ENCODE data around the gene CIROP. TPM values are rescaled to one million over a fixed set of nuclear protein-coding genes. Genes with fewer than 3 reads are reported as not detected.

Gene CIROP
- polyA plus RNA-seq (2012; ENCODE audit: insufficient read length, low read depth), result 0.14 TPM

- TF ChIP-seq SIN3A (IDR thresholded peaks at IDR 0.05; ENCODE audit: borderline replicate concordance, insufficient read depth, low read length) (no peak), TAF1 (IDR thresholded peaks at IDR 0.05; ENCODE audit: borderline replicate concordance, insufficient read depth, low read length) (no peak), REST (IDR thresholded peaks at IDR 0.05; ENCODE audit: insufficient read depth in 1 of 2, low read depth in 2 of 2, low read length in 2 of 2) (no peak), FOXP2 (optimal IDR thresholded peaks at IDR 0.05; ENCODE audit: borderline replicate concordance, extremely low read depth, extremely low read length, insufficient read depth) (no peak), POLR2AphosphoS5 (IDR thresholded peaks at IDR 0.05; ENCODE audit: low read depth, low read length) (no peak)
These were observed at the start of gene CIROP for GRCh38 chr14:23104591-23105347. TSS of gene CIROP (minus strand) at chr14:23104989. CDS start at chr14:23104920, 69 bp downstream.

- TF ChIP-seq FOXP2 (optimal IDR thresholded peaks at IDR 0.05; ENCODE audit: borderline replicate concordance, extremely low read depth, extremely low read length, insufficient read depth) (no peak), REST (IDR thresholded peaks at IDR 0.05; ENCODE audit: insufficient read depth in 1 of 2, low read depth in 2 of 2, low read length in 2 of 2) (no peak), SIN3A (IDR thresholded peaks at IDR 0.05; ENCODE audit: borderline replicate concordance, insufficient read depth, low read length) (no peak), POLR2AphosphoS5 (IDR thresholded peaks at IDR 0.05; ENCODE audit: low read depth, low read length) (no peak), TAF1 (IDR thresholded peaks at IDR 0.05; ENCODE audit: borderline replicate concordance, insufficient read depth, low read length) (no peak)
These were observed 49.3 kb upstream of the CIROP start for GRCh38 chr14:23153851-23154796.

GRCh38 chr14:23151342-23151741 lies 46.6 kb upstream of the CIROP start:
- no peak for TF ChIP-seq REST (IDR thresholded peaks at IDR 0.05; ENCODE audit: insufficient read depth in 1 of 2, low read depth in 2 of 2, low read length in 2 of 2)
- TF ChIP-seq FOXP2 (optimal IDR thresholded peaks at IDR 0.05; ENCODE audit: borderline replicate concordance, extremely low read depth, extremely low read length, insufficient read depth), result no peak
- no peak for TF ChIP-seq TAF1 (IDR thresholded peaks at IDR 0.05; ENCODE audit: borderline replicate concordance, insufficient read depth, low read length)
- TF ChIP-seq SIN3A (IDR thresholded peaks at IDR 0.05; ENCODE audit: borderline replicate concordance, insufficient read depth, low read length), result no peak
- TF ChIP-seq POLR2AphosphoS5 (IDR thresholded peaks at IDR 0.05; ENCODE audit: low read depth, low read length), result no peak

GRCh38 chr14:23149745-23150144 lies 45.0 kb upstream of the CIROP start:
- TF ChIP-seq REST (IDR thresholded peaks at IDR 0.05; ENCODE audit: insufficient read depth in 1 of 2, low read depth in 2 of 2, low read length in 2 of 2), result no peak
- TF ChIP-seq TAF1 (IDR thresholded peaks at IDR 0.05; ENCODE audit: borderline replicate concordance, insufficient read depth, low read length), result no peak
- TF ChIP-seq SIN3A (IDR thresholded peaks at IDR 0.05; ENCODE audit: borderline replicate concordance, insufficient read depth, low read length), result no peak
- TF ChIP-seq FOXP2 (optimal IDR thresholded peaks at IDR 0.05; ENCODE audit: borderline replicate concordance, extremely low read depth, extremely low read length, insufficient read depth), result no peak
- no peak for TF ChIP-seq POLR2AphosphoS5 (IDR thresholded peaks at IDR 0.05; ENCODE audit: low read depth, low read length)
